Adrenal gland (tissue), 19 donors: ENCODE results near the gene ZNF562. TPM values are rescaled to one million over a fixed set of nuclear protein-coding genes. Genes with fewer than 3 reads are reported as not detected.

ENCODE experiments used
- DNase-seq, 7 donors: peaks; one replicate each; pipeline ENCODE4 v3.0.0-alpha.2; 2019 to 2020
- H3K27ac ChIP-seq, 5 donors: fragments of 200-600 bp; sonication (generic) in 4 of 5; 1 replicate in 3 of 5; 2 replicates in 2 of 5; pipeline versions ENCODE4 v1.5.1 to v1.8.0; 2016 to 2020; ENCODE audit warnings: mild to moderate bottlenecking in 1 of 5
- H3K27me3 ChIP-seq: fragments of 200-600 bp; 2 replicates; pipeline ENCODE4 v1.8.0; 2021
- H3K36me3 ChIP-seq, 2 donors: fragments of 200-600 bp; replicated peaks in 1 of 2; 1 replicate in 1 of 2; 2 replicates in 1 of 2; pipeline versions ENCODE4 v1.5.1 to v1.8.0; 2018 to 2022
- H3K4me1 ChIP-seq, 2 donors: fragments of 200-600 bp; replicated peaks in 1 of 2; 1 replicate in 1 of 2; 2 replicates in 1 of 2; pipeline versions ENCODE4 v1.5.1 to v1.8.0; 2018 to 2021
- H3K4me3 ChIP-seq, 4 donors: fragments of 200-600 bp; sonication (generic) in 3 of 4; one replicate each; pipeline ENCODE4 v1.5.1; 2016 to 2018
- H3K9me3 ChIP-seq, 3 donors: fragments of 200-600 bp; sonication (generic) in 1 of 3; replicated peaks in 1 of 3; 1 replicate in 2 of 3; 2 replicates in 1 of 3; pipeline versions ENCODE4 v1.5.1 to v1.8.0; 2016 to 2021
- CTCF ChIP-seq, 6 experiments: fragments of 450-650 bp in 4 of 6; fragments of 200-600 bp in 2 of 6; sonication (generic) in 1 of 6; IDR thresholded peaks; 1 replicate in 5 of 6; 2 replicates in 1 of 6; pipeline versions ENCODE4 v1.5.1 to v1.8.0; 2016 to 2021; ENCODE audit warnings: antibody characterized with exemption in 6 of 6, mild to moderate bottlenecking in 2 of 6, moderate library complexity in 1 of 6
- POLR2A ChIP-seq, 2 donors: fragments of 450-650 bp; IDR thresholded peaks; one replicate each; pipeline ENCODE4 v1.6.1; 2017; ENCODE audit warnings: antibody characterized with exemption in 2 of 2, mild to moderate bottlenecking in 2 of 2, moderate library complexity in 1 of 2
- WGBS, 4 donors: extraction: QIAGEN DNeasy Blood & Tissue Kit in 2 of 4; methylation state at CpG; one replicate each; pipeline versions ENCODE4 v1.1.5 to v1.1.7; 2013 to 2017; 5-methylcytosine and 5-hydroxymethylcytosine counted together
- intact Hi-C, 2 donors: fragments of 100-400 bp; cut with DNase I; formaldehyde crosslinking; loops; one replicate each; pipeline versions ENCODE4 v1.14.1 to v1.15.0; 2022 to 2023
- long read RNA-seq, 10 donors: library from polyadenylated mRNA in 3 of 10; unstranded in 2 of 10; stranded (forward) in 1 of 10; transcript quantifications; one replicate each; pipeline ENCODE4 v2.0.0 and lab custom pipeline, GENCODE V29; 2021 to 2026
- polyA plus RNA-seq, 3 donors: library from polyadenylated mRNA; stranded (reverse); fragments of 200-250 nt in 2 of 3; fragments of 350-450 nt in 1 of 3; fragmentation: Illumina TruSeq in 1 of 3; extraction: RNeasy Lipid Tissue Mini Kit (QIAGEN cat#74804) in 1 of 3; gene quantifications; one replicate each; pipeline ENCODE4 v1.2.3, GENCODE V29; 2013 to 2014
- total RNA-seq, 9 donors: library from RNA; depleted of rRNA in 4 of 9; stranded (reverse); fragments of >200 nt in 4 of 9; fragments of 120-200 nt in 1 of 9; fragmentation: NEBNext Ultra II Directional in 1 of 9; extraction: Animal tissue kit (Norgen Biotek cat#: 25700) in 1 of 9; gene quantifications; one replicate each; pipeline versions ENCODE4 v1.1.0 to v1.2.4, GENCODE V29; 2013 to 2023
- donor health status: healthy with polysubstance abuse.
- donor health status: Bipolar disorder and iron deficiency.
- donor health status: DM: yes; HTN: yes; CAD: no.
- donor health status: DM: no; HTN: no; CAD: no.
- donor health status: DM: no; HTN: no; CAD: no.
- donor health status: DM: yes; HTN: yes; CAD: no.

Gene ZNF562
- total RNA-seq (10 to 100 TPM; 17.5 to 35.1 (median 27.4) TPM), polyA plus RNA-seq (10 to 100 TPM in 1 of 3 donors, 1 to 10 TPM in 2; 3.4 to 16.7 (median 7.3) TPM)
- long read RNA-seq, donor 1: 0 reads
- long read RNA-seq, donor 2, partial matches to known transcripts: 0 of 2 reads
- long read RNA-seq, donor 2, other reads (novel, unspliced or antisense): 0 of 2 reads
- long read RNA-seq, donor 3, partial matches to known transcripts: 0 of 1 reads
- long read RNA-seq, donor 3, other reads (novel, unspliced or antisense): 0 of 1 reads
- long read RNA-seq, donor 4, partial matches to known transcripts: 0 of 22 reads
- long read RNA-seq, donor 4, other reads (novel, unspliced or antisense): 22 of 22 reads
- long read RNA-seq, donor 5, partial matches to known transcripts: 0 of 7 reads
- long read RNA-seq, donor 5, other reads (novel, unspliced or antisense): 6 of 7 reads
- long read RNA-seq, donor 6, partial matches to known transcripts: 0 of 2 reads
- long read RNA-seq, donor 6, other reads (novel, unspliced or antisense): 2 of 2 reads
- long read RNA-seq, donor 7: 0 reads
- long read RNA-seq, donor 8: 0 reads
- long read RNA-seq, donor 9, partial matches to known transcripts: 0 of 2 reads
- long read RNA-seq, donor 9, other reads (novel, unspliced or antisense): 0 of 2 reads
- long read RNA-seq, donor 10: 0 reads

GRCh38 chr19:9674663-9675357 is at the start of gene ZNF562:
Gene ZNF562 (minus strand): TSS chr19:9675100. CDS start chr19:9660744, 14,356 bp downstream.
- Histone ChIP-seq H3K27ac (peak within 1 kb of the TSS; percentile 89 to 97 (median 94)), H3K9me3 (peaks cover 0 to 17% (median 0%) of the 10 kb centered on the region in 3 donors), H3K4me3 (peak within 1 kb of the TSS; percentile 73 to 93 (median 86)), H3K27me3 (no peaks in the 10 kb centered on the region), H3K4me1 (no peaks in the 10 kb centered on the region), H3K36me3 (no peaks in the 10 kb centered on the region)
- peak; percentile 87 to 94 (median 88) for DNase-seq
- 0 to 4% (median 1%) methylated on average over 24 to 42 of the region's 42 CpGs for WGBS, 4 donors
- TF ChIP-seq POLR2A (IDR thresholded peaks at IDR 0.05): peak in 1 of 2 donors; percentile 46
- TF ChIP-seq CTCF (IDR thresholded peaks at IDR 0.05): no peak
- intact Hi-C loops: no loop called here

- Histone ChIP-seq H3K9me3 (peaks cover 0 to 12% (median 0%) of the 10 kb centered on the region in 3 donors), H3K27me3 (no peaks in the 10 kb centered on the region), H3K36me3 (no peaks in the 10 kb centered on the region), H3K27ac (no peak overlapping the region), H3K4me1 (no peaks in the 10 kb centered on the region), H3K4me3 (no peak overlapping the region)
- 76 to 86% (median 85%) methylated on average over 4 of the region's 4 CpGs for WGBS, 4 donors
- no peak for DNase-seq
- intact Hi-C loops: no loop called here
- TF ChIP-seq CTCF (IDR thresholded peaks at IDR 0.05) (no peak), POLR2A (IDR thresholded peaks at IDR 0.05) (no peak)
Measured at GRCh38 chr19:9724157-9724556, 49.3 kb upstream of the ZNF562 start.

- TF ChIP-seq POLR2A (IDR thresholded peaks at IDR 0.05): no peak
- TF ChIP-seq CTCF (IDR thresholded peaks at IDR 0.05): no peak
- peak overlapping the region in 2 of 5 donors; percentile 13 to 53 for H3K27ac ChIP-seq
- intact Hi-C loops: no loop called here
- no peak for DNase-seq
- H3K9me3 ChIP-seq: peaks cover 0 to 12% (median 0%) of the 10 kb centered on the region in 3 donors
- no peaks in the 10 kb centered on the region for H3K36me3 ChIP-seq
- WGBS, 4 donors: 31 to 48% (median 40%) methylated on average over 6 of the region's 6 CpGs
- H3K4me1 ChIP-seq: no peaks in the 10 kb centered on the region
- H3K27me3 ChIP-seq: no peaks in the 10 kb centered on the region
- H3K4me3 ChIP-seq: no peak overlapping the region
Measured at GRCh38 chr19:9721861-9722260, 47.0 kb upstream of the ZNF562 start.

GRCh38 chr19:9720541-9720940 is 45.6 kb upstream of the ZNF562 start:
- peaks cover 0 to 12% (median 0%) of the 10 kb centered on the region in 3 donors for H3K9me3 ChIP-seq
- intact Hi-C loops: no loop called here
- TF ChIP-seq CTCF (IDR thresholded peaks at IDR 0.05) (no peak), POLR2A (IDR thresholded peaks at IDR 0.05) (no peak)
- no peak overlapping the region for H3K4me3 ChIP-seq
- H3K27me3 ChIP-seq: no peaks in the 10 kb centered on the region
- DNase-seq: no peak
- no peaks in the 10 kb centered on the region for H3K4me1 ChIP-seq
- WGBS, 4 donors: 42 to 69% (median 56%) methylated on average over 2 to 4 of the region's 4 CpGs
- H3K27ac ChIP-seq: no peak overlapping the region
- no peaks in the 10 kb centered on the region for H3K36me3 ChIP-seq
